Measurements from ENCODE around the gene LRRC14B. TPM values are rescaled to one million over a fixed set of nuclear protein-coding genes. Genes with fewer than 3 reads are reported as not detected.

Gene LRRC14B
- total RNA-seq, 1 donor from 2014 or later = not detected

DNA sequence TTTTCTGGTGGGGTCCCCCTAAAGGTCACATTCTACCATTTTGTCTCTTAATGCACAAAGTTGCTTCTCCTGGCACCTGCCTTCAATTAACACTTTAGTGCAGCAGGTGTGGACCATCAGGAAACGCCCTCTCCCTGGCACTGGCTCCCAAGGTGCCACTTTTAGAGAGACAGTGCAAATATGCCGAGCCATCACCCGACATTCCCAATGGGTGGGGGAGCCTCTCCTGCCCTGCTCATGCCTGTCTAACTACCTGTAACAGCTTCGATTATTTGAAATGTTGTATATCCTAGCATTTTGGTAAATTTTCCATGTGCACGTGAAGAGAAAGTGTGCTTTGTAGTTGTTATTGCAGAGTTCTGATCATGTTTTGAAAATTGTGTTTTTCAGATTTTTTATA is 13.2 kb upstream of the LRRC14B start:
- H3K27me3 ChIP-seq (ENCODE audit: control insufficient read depth, insufficient read depth, low read length) = no peaks in the 10 kb centered on the region

DNA sequence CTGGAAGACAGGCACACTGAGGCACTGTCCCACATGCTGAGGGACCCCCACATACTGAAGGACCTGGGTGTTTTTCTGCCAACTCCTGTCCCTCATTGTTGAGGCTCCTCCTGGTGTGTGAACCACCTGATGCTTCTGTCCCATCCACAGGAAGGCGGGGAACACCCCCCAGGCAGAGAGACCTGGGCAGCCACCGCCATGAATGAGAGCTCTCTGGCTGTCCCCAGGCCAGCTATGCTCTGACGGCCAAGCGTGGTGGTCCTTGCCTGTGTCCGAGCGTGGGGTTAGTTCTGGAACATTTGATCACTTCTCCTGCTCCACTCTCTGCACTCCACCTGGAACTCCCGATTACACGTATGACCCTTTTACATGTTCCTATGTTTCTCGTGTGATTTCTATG is 11.9 kb upstream of the LRRC14B start:
- TF ChIP-seq, protein P1, sequence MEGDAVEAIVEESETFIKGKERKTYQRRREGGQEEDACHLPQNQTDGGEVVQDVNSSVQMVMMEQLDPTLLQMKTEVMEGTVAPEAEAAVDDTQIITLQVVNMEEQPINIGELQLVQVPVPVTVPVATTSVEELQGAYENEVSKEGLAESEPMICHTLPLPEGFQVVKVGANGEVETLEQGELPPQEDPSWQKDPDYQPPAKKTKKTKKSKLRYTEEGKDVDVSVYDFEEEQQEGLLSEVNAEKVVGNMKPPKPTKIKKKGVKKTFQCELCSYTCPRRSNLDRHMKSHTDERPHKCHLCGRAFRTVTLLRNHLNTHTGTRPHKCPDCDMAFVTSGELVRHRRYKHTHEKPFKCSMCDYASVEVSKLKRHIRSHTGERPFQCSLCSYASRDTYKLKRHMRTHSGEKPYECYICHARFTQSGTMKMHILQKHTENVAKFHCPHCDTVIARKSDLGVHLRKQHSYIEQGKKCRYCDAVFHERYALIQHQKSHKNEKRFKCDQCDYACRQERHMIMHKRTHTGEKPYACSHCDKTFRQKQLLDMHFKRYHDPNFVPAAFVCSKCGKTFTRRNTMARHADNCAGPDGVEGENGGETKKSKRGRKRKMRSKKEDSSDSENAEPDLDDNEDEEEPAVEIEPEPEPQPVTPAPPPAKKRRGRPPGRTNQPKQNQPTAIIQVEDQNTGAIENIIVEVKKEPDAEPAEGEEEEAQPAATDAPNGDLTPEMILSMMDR (IDR thresholded peaks at IDR 0.05; ENCODE audit: insufficient read depth, low read length, severe bottlenecking) = no peak
- Histone ChIP-seq H3K36me3 (ENCODE audit: control insufficient read depth, insufficient read depth, low read length) (no peaks in the 10 kb centered on the region), H3K27me3 (ENCODE audit: control insufficient read depth, insufficient read depth, low read length) (no peaks in the 10 kb centered on the region), H3K4me3 (ENCODE audit: low read depth, low read length) (no peak overlapping the region)
- FAIRE-seq (no peak), DNase-seq (ENCODE audit: low read depth) (no peak)

More for the DNA sequence above, 13.2 kb upstream of the LRRC14B start:
- FAIRE-seq (no peak), DNase-seq (ENCODE audit: low read depth) (no peak)
- TF ChIP-seq, protein P1 (IDR thresholded peaks at IDR 0.05; ENCODE audit: insufficient read depth, low read length, severe bottlenecking) = no peak
- H3K4me3 ChIP-seq (ENCODE audit: low read depth, low read length) = no peak overlapping the region
- no peaks in the 10 kb centered on the region for H3K36me3 ChIP-seq (ENCODE audit: control insufficient read depth, insufficient read depth, low read length)

DNA sequence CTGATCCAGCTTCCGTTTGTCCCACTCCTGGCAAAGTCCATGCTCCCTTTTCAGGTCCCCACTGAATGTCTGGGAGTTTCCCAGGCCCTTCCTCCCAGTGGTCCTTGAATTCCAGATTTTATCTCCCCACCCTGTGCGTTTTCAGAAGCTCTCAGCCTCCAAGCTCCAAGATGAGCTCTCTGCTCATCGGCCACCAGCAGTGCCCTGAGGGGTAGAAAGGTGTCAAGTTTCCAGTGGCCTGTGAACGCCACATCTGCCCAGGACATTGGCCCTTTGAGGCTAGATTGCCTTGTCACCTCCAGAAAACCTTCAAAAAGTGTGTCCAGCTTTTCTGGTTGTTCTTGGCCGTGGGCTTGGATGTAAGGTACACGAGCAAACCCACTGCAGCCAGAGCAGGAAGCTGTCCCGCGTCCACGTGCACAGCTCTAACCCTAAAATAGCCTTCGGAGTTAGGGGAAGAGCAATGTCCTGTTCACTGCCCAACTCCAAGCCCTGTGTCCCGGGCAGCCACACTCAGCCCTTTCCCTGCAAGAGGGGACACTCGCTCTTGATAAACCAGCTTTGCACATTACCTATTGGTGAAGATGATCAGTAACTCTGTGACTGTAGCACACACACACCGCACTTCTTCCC is 10.9 kb upstream of the LRRC14B start:
- no peak for DNase-seq (ENCODE audit: low read depth)
- H3K36me3 ChIP-seq (ENCODE audit: control insufficient read depth, insufficient read depth, low read length) = no peaks in the 10 kb centered on the region
- TF ChIP-seq, protein P1 (IDR thresholded peaks at IDR 0.05; ENCODE audit: insufficient read depth, low read length, severe bottlenecking) = no peak

DNA sequence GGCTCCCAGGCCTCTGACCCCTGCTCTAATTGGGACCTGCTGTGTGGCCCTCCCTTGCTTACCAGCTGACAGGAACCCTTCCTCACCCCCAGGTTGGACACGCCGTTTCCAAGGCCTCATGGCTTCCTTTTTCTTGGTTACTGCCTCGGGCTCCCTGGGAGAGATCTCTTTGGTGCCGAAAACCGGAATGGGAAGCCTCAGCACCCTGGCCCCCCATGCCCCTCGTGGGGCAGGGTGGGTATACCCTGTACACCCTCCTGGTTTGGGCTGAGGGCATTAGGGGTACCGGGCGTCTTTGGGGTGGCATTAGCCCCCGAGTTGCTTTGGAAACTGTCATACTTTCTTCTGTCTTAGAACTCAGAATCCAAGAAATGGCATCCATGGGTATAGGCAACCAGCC is 10.1 kb upstream of the LRRC14B start:
- FAIRE-seq (no peak), DNase-seq (ENCODE audit: low read depth) (no peak)
- H3K4me3 ChIP-seq (ENCODE audit: low read depth, low read length) = no peak overlapping the region
- no peaks in the 10 kb centered on the region for H3K36me3 ChIP-seq (ENCODE audit: control insufficient read depth, insufficient read depth, low read length)
- TF ChIP-seq, protein P1 (IDR thresholded peaks at IDR 0.05; ENCODE audit: insufficient read depth, low read length, severe bottlenecking) = no peak
- no peaks in the 10 kb centered on the region for H3K27me3 ChIP-seq (ENCODE audit: control insufficient read depth, insufficient read depth, low read length)

More for the DNA sequence above, 10.9 kb upstream of the LRRC14B start:
- no peak overlapping the region for H3K4me3 ChIP-seq (ENCODE audit: low read depth, low read length)
- peak; percentile 23 for FAIRE-seq
- no peaks in the 10 kb centered on the region for H3K27me3 ChIP-seq (ENCODE audit: control insufficient read depth, insufficient read depth, low read length)

DNA sequence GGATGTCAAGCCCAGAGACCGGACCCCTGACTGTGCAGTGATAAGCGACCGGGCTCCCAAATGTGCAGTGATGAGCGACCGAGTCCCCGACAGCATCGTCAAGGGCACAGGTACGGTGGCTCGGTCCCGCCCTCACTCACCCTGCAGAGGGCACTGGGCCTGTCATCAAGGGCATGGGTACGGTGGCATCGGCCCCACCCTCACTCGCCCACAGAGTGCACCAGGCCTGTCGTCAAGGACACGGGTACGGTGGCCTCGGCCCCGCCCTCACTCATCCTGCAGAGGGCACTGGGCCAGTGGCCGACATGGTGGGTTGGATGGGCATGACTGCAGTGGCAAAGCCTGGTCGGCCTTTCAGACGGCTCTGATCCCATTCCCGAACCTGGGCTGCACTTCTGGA is 9.7 kb upstream of the LRRC14B start:
- no peaks in the 10 kb centered on the region for H3K27me3 ChIP-seq (ENCODE audit: control insufficient read depth, insufficient read depth, low read length)
- H3K36me3 ChIP-seq (ENCODE audit: control insufficient read depth, insufficient read depth, low read length) = no peaks in the 10 kb centered on the region
- FAIRE-seq (no peak), DNase-seq (ENCODE audit: low read depth) (no peak)
- TF ChIP-seq, protein P1 (IDR thresholded peaks at IDR 0.05; ENCODE audit: insufficient read depth, low read length, severe bottlenecking) = no peak
- no peak overlapping the region for H3K4me3 ChIP-seq (ENCODE audit: low read depth, low read length)

DNA sequence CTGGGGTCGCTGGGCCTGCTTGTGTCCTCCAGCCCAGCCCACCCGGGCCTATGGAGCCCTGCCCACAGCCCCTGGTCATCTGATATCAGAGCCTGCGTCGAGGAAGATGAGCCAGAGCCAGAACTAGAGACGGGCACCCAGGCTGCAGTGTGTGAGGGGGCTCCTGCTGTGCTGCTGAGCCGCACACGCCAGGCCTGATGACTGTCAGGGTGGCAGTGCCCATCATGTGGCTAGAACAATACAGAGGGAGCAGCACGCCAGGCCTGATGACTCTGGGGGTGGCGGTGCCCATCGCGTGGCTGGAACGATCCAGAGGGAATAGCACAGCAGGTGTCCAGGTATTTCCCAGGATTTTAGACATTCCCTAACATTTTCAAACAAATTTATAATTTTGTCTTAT is 9.2 kb upstream of the LRRC14B start:
- H3K4me3 ChIP-seq (ENCODE audit: low read depth, low read length) = no peak overlapping the region
- TF ChIP-seq, protein P1 (IDR thresholded peaks at IDR 0.05; ENCODE audit: insufficient read depth, low read length, severe bottlenecking) = no peak
- no peaks in the 10 kb centered on the region for H3K36me3 ChIP-seq (ENCODE audit: control insufficient read depth, insufficient read depth, low read length)
- no peak for FAIRE-seq
- no peaks in the 10 kb centered on the region for H3K27me3 ChIP-seq (ENCODE audit: control insufficient read depth, insufficient read depth, low read length)
- DNase-seq (ENCODE audit: low read depth) = no peak

Data from bronchial epithelial cell (primary cell).